GM12891 (cell line): Measurements from ENCODE around the gene SCN9A.

ENCODE experiments used
- PAX5 ChIP-seq: IDR thresholded peaks from 2 replicates; pipeline ENCODE4 v1.6.1; 2011; ENCODE audit warnings: low read length, moderate library complexity, mild to moderate bottlenecking; ENCODE audit not compliant: insufficient read depth, severe bottlenecking
- POLR2A ChIP-seq: IDR thresholded peaks from 2 replicates; pipeline ENCODE4 v1.6.1; 2011; ENCODE audit warnings: low read depth, low read length, control low read depth
- POLR2AphosphoS5 ChIP-seq: IDR thresholded peaks from 2 replicates; pipeline ENCODE4 v1.6.1; 2011; ENCODE audit warnings: low read depth, low read length, control low read depth
- POU2F2 ChIP-seq: IDR thresholded peaks from 2 replicates; pipeline ENCODE4 v1.6.1; 2011; ENCODE audit warnings: low read depth, mild to moderate bottlenecking, control low read depth, low read length, moderate library complexity
- SPI1 ChIP-seq: IDR thresholded peaks from 2 replicates; pipeline ENCODE4 v1.6.1; 2011; ENCODE audit warnings: low read depth, low read length, control low read depth
- TAF1 ChIP-seq: IDR thresholded peaks from 2 replicates; pipeline ENCODE4 v1.6.1; 2011; ENCODE audit warnings: low read depth, low read length, control low read depth

- TF ChIP-seq POLR2A: no peak
- no peak for TF ChIP-seq POLR2AphosphoS5
- TF ChIP-seq TAF1: no peak
- no peak for TF ChIP-seq POU2F2
- no peak for TF ChIP-seq PAX5
- no peak for TF ChIP-seq SPI1
Observed at GRCh38 chr2:166332106-166332505, 43.6 kb downstream of the SCN9A start.
